ENCODE data around the gene HSPG2. TPM values are rescaled to one million over a fixed set of nuclear protein-coding genes. Genes with fewer than 3 reads are reported as not detected.

Gene HSPG2
- total and polyA plus RNA-seq, 2 of the 8 experiments (the other 6 are each of a cell fraction or from before 2014, with no cell fraction given) = 17.8 to 111 TPM

DNA sequence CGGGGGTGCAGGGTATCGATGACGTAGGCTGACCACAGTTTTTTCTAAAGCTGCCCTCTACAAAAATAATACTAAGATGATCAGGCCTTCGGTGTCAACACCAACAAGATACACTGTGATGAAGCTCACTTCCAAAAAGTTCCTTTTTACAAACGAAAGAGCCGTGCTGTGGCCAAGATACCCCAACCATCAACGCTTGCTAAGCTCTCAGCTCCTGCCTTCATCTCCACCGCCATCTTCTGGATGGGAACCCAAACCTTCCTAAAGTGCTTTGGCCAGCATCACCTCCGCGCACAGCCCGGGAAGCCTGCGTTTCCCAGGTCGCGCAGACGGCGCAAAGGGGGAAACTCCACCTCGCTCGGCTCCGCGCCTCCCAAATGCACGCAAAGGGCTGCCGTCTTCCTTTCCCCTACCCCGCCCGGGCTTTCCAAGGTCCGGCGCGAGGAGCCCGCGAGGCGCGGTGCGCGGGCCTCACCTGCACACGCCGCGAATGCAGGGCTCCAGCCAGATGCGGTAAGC, 154.7 kb downstream of the HSPG2 start (continued):
- TF ChIP-seq CHD7 (IDR thresholded peaks at IDR 0.05; ENCODE audit: insufficient replicate concordance, low read length) = no peak
- TF ChIP-seq, protein P1, sequence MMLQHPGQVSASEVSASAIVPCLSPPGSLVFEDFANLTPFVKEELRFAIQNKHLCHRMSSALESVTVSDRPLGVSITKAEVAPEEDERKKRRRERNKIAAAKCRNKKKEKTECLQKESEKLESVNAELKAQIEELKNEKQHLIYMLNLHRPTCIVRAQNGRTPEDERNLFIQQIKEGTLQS (IDR thresholded peaks at IDR 0.05; ENCODE audit: insufficient read depth, low read depth, low read length) = no peak
- TF ChIP-seq SP2 (IDR thresholded peaks at IDR 0.05; ENCODE audit: low read length) = no peak
- no peak for TF ChIP-seq RXRA (IDR thresholded peaks at IDR 0.05; ENCODE audit: insufficient read depth, low read depth, low read length)
- TF ChIP-seq FOSL1 (IDR thresholded peaks at IDR 0.05; ENCODE audit: insufficient read depth, low read depth, low read length) = no peak
- 0 out of 2 replicates have a peak, but pooled peaks have one; percentile 27 for TF ChIP-seq ATF2 (IDR thresholded peaks at IDR 0.05; ENCODE audit: low read length)
- no peak for TF ChIP-seq HDAC2 (IDR thresholded peaks at IDR 0.05; ENCODE audit: borderline replicate concordance in 1 of 2, low read depth in 2 of 2, low read length in 2 of 2)
- TF ChIP-seq ASH2L (IDR thresholded peaks at IDR 0.05; ENCODE audit: low read length) = no peak
